ENCODE measurements around the gene OR2A25. TPM values are rescaled to one million over a fixed set of nuclear protein-coding genes. Genes with fewer than 3 reads are reported as not detected.

The OR2A25 gene
- not detected for polyA plus RNA-seq (2013, experiment 1 of 2)
- not detected for polyA plus RNA-seq (2013, experiment 2 of 2)

- Histone ChIP-seq H3K4me3 (ENCODE audit: extremely low read depth, insufficient read depth, low read length, poor library complexity, severe bottlenecking) (no peak within 1 kb of the TSS), H3K36me3 (ENCODE audit: control insufficient read depth, insufficient read depth, low read length) (no peaks in the 10 kb centered on the region), H3K27ac (ENCODE audit: low read depth, low read length, severe bottlenecking) (no peak within 1 kb of the TSS), H3K4me1 (ENCODE audit: control insufficient read depth, insufficient read depth, low read length, poor library complexity, severe bottlenecking) (no peaks in the 10 kb centered on the region), H3K9me3 (ENCODE audit: control insufficient read depth, low read length) (no peaks in the 10 kb centered on the region)
- WGBS, 2 experiments (ENCODE audit: insufficient coverage in 2 of 2) = 63 to 100% methylated on average over 1 of the region's 1 CpG
These were observed at the start of gene OR2A25 for GRCh38 chr7:144069511-144069910. Gene OR2A25 (plus strand): TSS chr7:144069811. CDS start chr7:144074220, 4,409 bp downstream.

- Histone ChIP-seq H3K4me3 (ENCODE audit: extremely low read depth, insufficient read depth, low read length, poor library complexity, severe bottlenecking) (no peak overlapping the region), H3K4me1 (ENCODE audit: control insufficient read depth, insufficient read depth, low read length, poor library complexity, severe bottlenecking) (peaks cover 28% of the 10 kb centered on the region), H3K27ac (ENCODE audit: low read depth, low read length, severe bottlenecking) (no peak overlapping the region)
These were observed 49.3 kb upstream of the OR2A25 start for GRCh38 chr7:144020340-144020739.

DNA sequence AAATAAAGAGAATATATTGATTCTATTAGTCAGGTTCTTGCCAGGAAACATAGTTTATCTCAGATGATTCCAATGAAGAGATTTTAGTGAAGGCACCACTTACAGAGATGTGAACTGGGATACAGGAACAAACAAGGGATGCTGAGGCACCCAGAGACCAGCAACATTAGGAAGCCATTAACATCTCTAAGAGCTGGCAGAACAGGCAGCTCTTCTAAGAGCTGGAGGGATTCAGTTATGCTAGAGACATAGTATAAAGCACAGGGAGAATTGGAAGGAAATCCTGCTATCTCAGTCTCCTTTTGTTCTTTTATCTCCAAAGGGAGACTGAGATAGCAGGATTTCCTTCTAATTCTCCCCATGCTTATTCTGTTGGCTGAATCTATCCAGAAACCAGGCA lies 47.4 kb upstream of the OR2A25 start:
- Histone ChIP-seq H3K9me3 (ENCODE audit: control insufficient read depth, low read length) (no peaks in the 10 kb centered on the region), H3K27ac (ENCODE audit: low read depth, low read length, severe bottlenecking) (peak overlapping the region; percentile 31), H3K36me3 (ENCODE audit: control insufficient read depth, insufficient read depth, low read length) (no peaks in the 10 kb centered on the region), H3K4me1 (ENCODE audit: control insufficient read depth, insufficient read depth, low read length, poor library complexity, severe bottlenecking) (peaks cover 28% of the 10 kb centered on the region), H3K4me3 (ENCODE audit: extremely low read depth, insufficient read depth, low read length, poor library complexity, severe bottlenecking) (no peak overlapping the region)

More at GRCh38 chr7:144020340-144020739, 49.3 kb upstream of the OR2A25 start:
- Histone ChIP-seq H3K36me3 (ENCODE audit: control insufficient read depth, insufficient read depth, low read length) (no peaks in the 10 kb centered on the region), H3K9me3 (ENCODE audit: control insufficient read depth, low read length) (no peaks in the 10 kb centered on the region)
- 17 to 25% methylated on average over 1 of the region's 3 CpGs for WGBS, 2 experiments (ENCODE audit: insufficient coverage in 2 of 2)

- Histone ChIP-seq H3K27ac (ENCODE audit: low read depth, low read length, severe bottlenecking) (no peak overlapping the region), H3K4me3 (ENCODE audit: extremely low read depth, insufficient read depth, low read length, poor library complexity, severe bottlenecking) (no peak overlapping the region), H3K9me3 (ENCODE audit: control insufficient read depth, low read length) (no peaks in the 10 kb centered on the region), H3K4me1 (ENCODE audit: control insufficient read depth, insufficient read depth, low read length, poor library complexity, severe bottlenecking) (peaks cover 28% of the 10 kb centered on the region), H3K36me3 (ENCODE audit: control insufficient read depth, insufficient read depth, low read length) (no peaks in the 10 kb centered on the region)
- no CpG with 5 or more reads among the region's 4 CpGs for WGBS, 2 experiments (ENCODE audit: insufficient coverage in 2 of 2)
These were observed 46.3 kb upstream of the OR2A25 start for GRCh38 chr7:144023171-144023827.

GRCh38 chr7:144024213-144024612 lies 45.4 kb upstream of the OR2A25 start:
- no peaks in the 10 kb centered on the region for H3K9me3 ChIP-seq (ENCODE audit: control insufficient read depth, low read length)
- H3K27ac ChIP-seq (ENCODE audit: low read depth, low read length, severe bottlenecking) = no peak overlapping the region
- 93 to 97% methylated on average over 3 of the region's 3 CpGs for WGBS, 2 experiments (ENCODE audit: insufficient coverage in 2 of 2)
- no peak overlapping the region for H3K4me3 ChIP-seq (ENCODE audit: extremely low read depth, insufficient read depth, low read length, poor library complexity, severe bottlenecking)
- H3K4me1 ChIP-seq (ENCODE audit: control insufficient read depth, insufficient read depth, low read length, poor library complexity, severe bottlenecking) = peaks cover 25% of the 10 kb centered on the region
- no peaks in the 10 kb centered on the region for H3K36me3 ChIP-seq (ENCODE audit: control insufficient read depth, insufficient read depth, low read length)

DNA sequence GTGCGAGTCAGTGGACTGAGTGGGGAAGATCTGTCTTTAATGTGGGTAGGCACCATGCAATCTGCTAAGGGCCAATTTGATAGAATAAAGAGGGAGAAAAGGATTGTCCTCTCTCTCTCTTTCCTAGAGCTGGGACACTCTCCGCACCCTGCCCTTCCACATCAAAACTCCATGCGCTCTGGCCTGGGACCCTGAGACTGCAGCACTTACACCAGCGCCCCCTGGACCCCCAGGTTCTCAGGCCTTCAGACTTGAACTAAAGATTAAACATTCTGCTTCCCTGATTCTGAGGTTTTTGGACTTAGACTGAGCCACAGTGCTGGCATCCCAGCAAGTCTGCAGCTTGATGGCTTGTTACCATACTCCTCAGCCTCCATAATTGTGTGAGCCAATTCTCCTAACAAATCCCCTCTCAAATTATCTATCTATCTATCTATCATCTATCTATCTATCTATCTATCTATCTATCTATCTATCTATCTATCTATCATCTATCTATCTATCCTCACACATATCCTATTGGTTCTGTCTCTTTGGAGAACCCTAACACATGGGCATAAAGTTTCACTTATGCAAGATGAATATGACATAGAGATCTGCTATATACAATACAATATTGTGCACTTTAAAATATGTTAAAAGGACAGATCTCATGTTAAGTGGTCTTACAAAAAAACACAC lies 43.3 kb upstream of the OR2A25 start:
- peaks cover 5% of the 10 kb centered on the region for H3K4me1 ChIP-seq (ENCODE audit: control insufficient read depth, insufficient read depth, low read length, poor library complexity, severe bottlenecking)
- no peak overlapping the region for H3K27ac ChIP-seq (ENCODE audit: low read depth, low read length, severe bottlenecking)
- H3K4me3 ChIP-seq (ENCODE audit: extremely low read depth, insufficient read depth, low read length, poor library complexity, severe bottlenecking) = no peak overlapping the region
- 90 to 100% methylated on average over 1 of the region's 4 CpGs for WGBS, 2 experiments (ENCODE audit: insufficient coverage in 2 of 2)
- H3K36me3 ChIP-seq (ENCODE audit: control insufficient read depth, insufficient read depth, low read length) = no peaks in the 10 kb centered on the region
- no peaks in the 10 kb centered on the region for H3K9me3 ChIP-seq (ENCODE audit: control insufficient read depth, low read length)

DNA sequence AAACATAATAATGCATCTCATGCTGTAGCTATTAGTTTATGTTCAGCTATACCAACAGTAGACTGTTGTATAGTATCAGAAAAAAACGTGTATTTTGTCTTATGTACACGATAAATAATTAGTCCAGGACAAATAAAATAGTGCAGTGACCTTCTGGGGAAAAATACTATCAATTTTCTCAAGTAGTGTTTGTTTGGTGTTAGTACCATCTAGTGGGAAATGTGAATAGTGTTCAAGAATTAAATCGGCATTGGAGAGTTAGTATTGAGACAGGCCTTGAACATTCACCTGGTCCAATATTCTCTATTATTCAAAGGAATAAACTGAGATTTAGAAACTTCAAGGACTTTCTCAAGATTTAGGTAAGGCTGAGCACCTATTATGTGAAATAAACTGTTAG lies 42.5 kb upstream of the OR2A25 start:
- no peaks in the 10 kb centered on the region for H3K9me3 ChIP-seq (ENCODE audit: control insufficient read depth, low read length)
- no peak overlapping the region for H3K4me3 ChIP-seq (ENCODE audit: extremely low read depth, insufficient read depth, low read length, poor library complexity, severe bottlenecking)
- no peaks in the 10 kb centered on the region for H3K36me3 ChIP-seq (ENCODE audit: control insufficient read depth, insufficient read depth, low read length)
- peaks cover 4% of the 10 kb centered on the region for H3K4me1 ChIP-seq (ENCODE audit: control insufficient read depth, insufficient read depth, low read length, poor library complexity, severe bottlenecking)
- no peak overlapping the region for H3K27ac ChIP-seq (ENCODE audit: low read depth, low read length, severe bottlenecking)
- no CpG with 5 or more reads among the region's 3 CpGs for WGBS, 2 experiments (ENCODE audit: insufficient coverage in 2 of 2)

GRCh38 chr7:144027974-144028373 lies 41.6 kb upstream of the OR2A25 start:
- Histone ChIP-seq H3K36me3 (ENCODE audit: control insufficient read depth, insufficient read depth, low read length) (no peaks in the 10 kb centered on the region), H3K4me3 (ENCODE audit: extremely low read depth, insufficient read depth, low read length, poor library complexity, severe bottlenecking) (no peak overlapping the region), H3K27ac (ENCODE audit: low read depth, low read length, severe bottlenecking) (no peak overlapping the region), H3K4me1 (ENCODE audit: control insufficient read depth, insufficient read depth, low read length, poor library complexity, severe bottlenecking) (no peaks in the 10 kb centered on the region), H3K9me3 (ENCODE audit: control insufficient read depth, low read length) (no peaks in the 10 kb centered on the region)
- WGBS, 2 experiments (ENCODE audit: insufficient coverage in 2 of 2) = 80% methylated on average over 1 of the region's 1 CpG; no CpG with 5 or more reads in 1 of the 2 experiments

GRCh38 chr7:144028547-144028946 lies 41.1 kb upstream of the OR2A25 start:
- WGBS, 2 experiments (ENCODE audit: insufficient coverage in 2 of 2) = no CpG with 5 or more reads among the region's 3 CpGs
- Histone ChIP-seq H3K9me3 (ENCODE audit: control insufficient read depth, low read length) (no peaks in the 10 kb centered on the region), H3K4me1 (ENCODE audit: control insufficient read depth, insufficient read depth, low read length, poor library complexity, severe bottlenecking) (no peaks in the 10 kb centered on the region), H3K27ac (ENCODE audit: low read depth, low read length, severe bottlenecking) (no peak overlapping the region), H3K4me3 (ENCODE audit: extremely low read depth, insufficient read depth, low read length, poor library complexity, severe bottlenecking) (no peak overlapping the region), H3K36me3 (ENCODE audit: control insufficient read depth, insufficient read depth, low read length) (no peaks in the 10 kb centered on the region)

DNA sequence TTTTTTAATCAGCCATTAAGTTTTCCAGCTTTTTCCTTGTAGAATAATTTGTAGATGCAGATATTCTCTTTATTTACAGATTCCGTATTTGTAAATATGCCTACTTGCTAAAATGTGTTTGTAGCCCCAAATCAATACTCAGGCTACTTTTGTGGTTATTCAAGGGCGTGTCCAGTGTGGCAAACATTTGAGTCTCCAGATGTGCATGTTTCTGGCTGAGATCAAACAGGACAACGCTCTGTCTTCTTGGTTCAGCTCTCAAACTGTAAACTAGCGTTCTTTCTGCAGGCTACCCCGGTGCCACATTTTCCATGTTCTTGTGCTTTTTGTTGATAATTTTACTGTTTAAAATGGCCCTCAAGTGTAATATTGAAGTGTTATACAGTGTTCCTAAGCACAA lies 37.1 kb upstream of the OR2A25 start:
- H3K9me3 ChIP-seq (ENCODE audit: control insufficient read depth, low read length) = no peaks in the 10 kb centered on the region
- 89 to 91% methylated on average over 1 to 3 of the region's 5 CpGs for WGBS, 2 experiments (ENCODE audit: insufficient coverage in 2 of 2)
- H3K27ac ChIP-seq (ENCODE audit: low read depth, low read length, severe bottlenecking) = no peak overlapping the region
- H3K4me3 ChIP-seq (ENCODE audit: extremely low read depth, insufficient read depth, low read length, poor library complexity, severe bottlenecking) = no peak overlapping the region
- H3K36me3 ChIP-seq (ENCODE audit: control insufficient read depth, insufficient read depth, low read length) = no peaks in the 10 kb centered on the region
- peaks cover 2% of the 10 kb centered on the region for H3K4me1 ChIP-seq (ENCODE audit: control insufficient read depth, insufficient read depth, low read length, poor library complexity, severe bottlenecking)
